ENCODE results near the gene PPP6R1.
A peak's percentile ranks its signal among the peaks of the same experiment; 100 is the strongest.
"Not testable (repeated sequence)": the region's sequence is repeated elsewhere in the genome, so short reads cannot be mapped to it uniquely, and the experiment has no call there.

The PPP6R1 gene

GRCh38 chr19:55224679-55225414, 34.0 kb downstream of the PPP6R1 start:
- not testable (repeated sequence) for DNase-seq (ENCODE audit: low spot score)

DNA sequence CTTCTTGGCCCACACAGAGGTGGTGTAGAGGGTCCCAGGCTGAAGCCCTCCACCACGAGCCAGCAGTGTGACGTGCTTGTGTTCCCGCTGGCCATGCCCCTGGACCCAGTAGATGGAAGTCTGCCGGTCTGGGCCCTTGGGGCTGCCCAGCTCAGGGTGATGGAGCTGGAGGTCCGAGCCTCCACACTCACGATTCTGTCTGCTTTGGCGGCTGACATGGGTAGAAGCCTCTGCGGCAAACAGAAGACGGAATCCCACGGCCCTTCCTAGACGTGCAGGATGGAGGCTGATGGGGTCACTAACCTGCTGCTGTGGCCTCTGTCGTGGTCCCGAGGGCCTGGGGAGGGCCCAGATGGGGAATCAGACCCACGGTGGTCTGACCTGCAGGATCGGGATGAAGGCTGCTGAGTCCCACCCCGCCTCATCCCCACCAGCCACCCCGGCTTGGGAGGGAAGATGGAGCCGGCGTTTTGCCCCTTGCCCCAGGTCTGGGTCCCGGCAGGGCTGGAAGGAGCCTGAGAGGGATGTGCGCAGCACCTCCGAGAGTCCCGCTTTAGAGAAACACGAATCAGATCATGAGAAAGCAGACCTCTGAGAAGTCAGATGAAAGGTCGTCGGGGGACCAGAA, 34.7 kb downstream of the PPP6R1 start:
- no peak for DNase-seq (ENCODE audit: low spot score)

DNA sequence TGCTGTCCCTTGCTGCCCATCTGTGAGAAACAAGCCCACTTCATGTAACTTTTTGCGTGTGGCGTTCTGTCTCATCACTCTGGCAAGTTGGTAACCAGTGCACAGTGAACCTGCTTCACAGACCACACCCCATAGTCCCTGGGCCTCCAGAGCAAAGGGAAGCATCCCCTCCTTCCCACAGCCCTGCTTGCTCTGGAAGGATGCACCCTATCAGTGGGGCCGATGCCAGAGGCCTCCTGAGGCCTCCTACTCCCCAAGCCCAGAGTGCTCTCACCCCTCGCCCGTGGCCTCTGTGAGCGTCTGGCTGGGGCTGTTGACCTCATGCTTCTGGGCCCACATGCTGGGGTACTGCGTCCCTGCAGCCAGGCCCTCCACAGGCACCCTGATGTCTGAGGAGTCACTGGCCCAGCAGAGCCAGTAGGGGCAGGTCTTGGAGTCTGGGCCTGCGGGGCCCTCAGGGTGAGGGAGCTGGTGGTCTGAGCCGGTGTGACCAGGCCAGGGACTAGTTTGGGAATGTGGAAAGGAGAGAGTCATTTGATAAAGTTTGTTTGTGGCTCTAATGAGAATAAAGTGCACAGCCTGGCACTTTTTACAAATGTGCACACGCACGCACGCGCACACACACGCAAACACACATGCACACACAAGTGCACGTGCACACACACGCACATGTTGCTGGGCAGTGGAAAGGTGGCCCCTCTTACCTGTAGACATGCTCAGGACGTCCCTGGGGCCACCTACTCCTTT, 35.4 kb downstream of the PPP6R1 start:
- no peak for DNase-seq (ENCODE audit: low spot score)

DNA sequence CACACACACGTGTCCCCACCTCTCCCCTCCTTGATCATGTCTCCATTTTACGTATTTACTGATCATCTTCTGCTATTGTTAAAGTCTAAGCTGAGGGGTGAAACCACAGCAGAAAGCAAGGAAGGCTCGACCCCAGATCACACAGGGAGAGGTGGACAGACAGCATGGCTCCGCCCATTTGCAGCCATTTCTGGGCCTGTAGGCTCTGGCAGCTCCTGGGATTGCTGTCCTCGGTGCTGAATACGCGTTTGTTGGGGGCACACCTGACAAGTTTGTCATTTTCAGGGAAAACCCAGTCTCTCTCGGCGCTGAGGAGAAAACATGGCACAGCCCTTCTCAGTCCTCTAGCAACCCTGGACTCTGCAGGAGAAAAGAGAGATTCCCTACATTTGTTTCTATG, 38.3 kb downstream of the PPP6R1 start:
- no peak for DNase-seq (ENCODE audit: low spot score)

DNA sequence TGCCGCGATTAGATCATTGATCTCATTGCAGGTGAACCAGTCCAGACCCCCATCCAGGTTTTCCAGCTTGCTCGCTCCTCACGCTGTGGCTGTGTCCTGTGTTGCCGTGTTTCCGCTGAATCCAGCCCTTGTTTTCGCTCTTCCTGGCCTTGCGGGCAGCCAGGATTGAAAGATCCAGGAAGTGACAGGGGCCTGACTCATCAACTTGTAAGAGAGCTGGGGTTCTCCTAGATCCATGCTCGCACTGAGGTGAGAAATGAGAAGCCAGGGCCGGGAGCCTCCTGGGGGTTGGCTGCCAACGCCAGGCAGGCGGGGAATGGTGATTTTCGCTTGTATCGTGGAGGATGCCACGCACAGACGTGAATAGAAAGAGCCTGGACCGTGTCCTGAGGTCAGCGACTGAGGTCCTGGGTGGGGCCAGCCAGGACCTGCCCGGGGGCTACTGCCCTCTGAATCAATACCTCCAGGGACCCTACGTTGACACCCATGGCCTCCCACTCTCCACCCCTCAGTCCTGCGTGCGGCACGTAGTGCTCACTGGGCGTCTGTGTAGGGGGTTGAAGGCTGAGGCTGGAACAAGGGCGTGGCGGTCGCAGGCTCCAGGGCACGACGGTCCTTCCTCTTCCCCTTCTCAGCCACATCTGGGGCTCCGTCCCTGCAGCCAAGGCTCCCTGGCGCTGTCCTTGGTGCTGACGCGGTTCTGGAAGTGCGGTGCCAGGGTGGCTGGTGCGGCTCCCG, 42.2 kb downstream of the PPP6R1 start:
- peak; percentile 98 for DNase-seq (ENCODE audit: low spot score)

DNA sequence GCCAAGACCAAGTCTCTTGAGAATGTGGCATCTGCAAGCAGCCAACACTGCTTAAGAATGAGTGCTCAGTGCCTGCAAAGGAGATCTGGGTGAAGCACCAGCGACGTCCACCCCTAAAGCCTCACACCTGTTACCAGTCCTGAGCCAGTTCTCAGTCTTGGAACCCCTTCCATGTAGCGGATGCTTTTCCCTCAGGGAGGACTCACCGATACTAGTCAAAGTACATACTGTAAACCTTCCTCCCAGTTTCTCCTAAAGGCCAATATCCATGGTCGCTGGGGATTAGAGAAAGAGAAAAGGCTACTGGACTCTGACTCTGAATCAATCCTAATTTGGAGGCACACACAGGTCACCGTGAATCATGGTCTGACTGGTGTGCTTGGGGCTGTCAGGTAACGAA, 45.3 kb downstream of the PPP6R1 start:
- DNase-seq (ENCODE audit: low spot score): no peak

DNA sequence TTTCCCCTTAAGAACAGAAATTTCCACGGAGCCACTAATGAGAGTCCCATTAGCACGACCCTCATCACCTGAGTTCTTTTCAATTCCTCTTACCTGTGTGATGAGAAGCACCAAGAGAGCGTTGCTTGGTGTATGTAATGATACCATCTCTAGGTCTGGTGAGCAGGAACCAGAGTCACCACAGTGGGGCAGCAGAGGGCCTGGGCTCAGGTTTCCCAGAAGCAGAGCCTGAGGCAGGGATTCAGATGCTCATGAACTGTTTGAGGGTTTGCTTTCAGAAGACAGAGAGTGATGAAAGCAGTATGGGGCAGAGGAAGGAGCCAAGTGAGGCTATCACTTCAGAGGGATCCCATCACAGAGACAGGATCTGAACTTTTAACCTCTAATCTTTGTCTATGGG, 46.4 kb downstream of the PPP6R1 start:
- DNase-seq (ENCODE audit: low spot score): peak; percentile 71

GRCh38 chr19:55209693-55210472, 48.9 kb downstream of the PPP6R1 start:
- no peak for DNase-seq (ENCODE audit: low spot score)

- no peak for DNase-seq (ENCODE audit: low spot score)
Observed at GRCh38 chr19:55208880-55209692, 49.7 kb downstream of the PPP6R1 start, which contains the start of gene PTPRH. Gene PTPRH (minus strand): TSS chr19:55209501. CDS start chr19:55209433, 68 bp downstream.

GRCh38 chr19:55206664-55207500, 51.9 kb downstream of the PPP6R1 start:
- DNase-seq (ENCODE audit: low spot score): peak; percentile 33

DNA sequence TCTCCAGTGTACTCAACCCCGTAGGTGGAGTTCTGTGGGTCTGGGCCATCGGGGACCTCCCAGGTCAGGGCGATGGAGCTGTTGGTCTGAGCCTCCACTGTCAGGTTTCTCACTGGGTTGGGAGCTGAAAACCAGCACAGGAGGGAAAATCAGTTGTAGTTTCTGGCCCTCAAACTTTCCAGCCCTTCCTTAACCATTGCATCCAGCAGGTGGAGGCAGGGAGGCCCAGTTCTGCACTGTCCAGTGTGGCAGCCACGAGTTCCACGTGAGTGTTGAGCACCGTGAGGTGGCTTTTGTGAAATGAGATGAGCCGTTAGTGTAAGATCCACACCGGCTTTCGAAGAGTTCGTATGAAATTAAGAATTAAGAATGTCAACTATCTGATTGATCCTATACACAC, 56.6 kb downstream of the PPP6R1 start:
- DNase-seq (ENCODE audit: low spot score): not testable (repeated sequence)

GRCh38 chr19:55199620-55200204, 59.1 kb downstream of the PPP6R1 start:
- DNase-seq (ENCODE audit: low spot score): no peak

- DNase-seq (ENCODE audit: low spot score): no peak
Observed at GRCh38 chr19:55198651-55199050, 60.2 kb downstream of the PPP6R1 start.

GRCh38 chr19:55197528-55197927, 61.3 kb downstream of the PPP6R1 start:
- no peak for DNase-seq (ENCODE audit: low spot score)

GRCh38 chr19:55196803-55197202, 62.0 kb downstream of the PPP6R1 start:
- DNase-seq (ENCODE audit: low spot score): no peak

- no peak for DNase-seq (ENCODE audit: low spot score)
Observed at GRCh38 chr19:55193481-55193880, 65.3 kb downstream of the PPP6R1 start.

DNA sequence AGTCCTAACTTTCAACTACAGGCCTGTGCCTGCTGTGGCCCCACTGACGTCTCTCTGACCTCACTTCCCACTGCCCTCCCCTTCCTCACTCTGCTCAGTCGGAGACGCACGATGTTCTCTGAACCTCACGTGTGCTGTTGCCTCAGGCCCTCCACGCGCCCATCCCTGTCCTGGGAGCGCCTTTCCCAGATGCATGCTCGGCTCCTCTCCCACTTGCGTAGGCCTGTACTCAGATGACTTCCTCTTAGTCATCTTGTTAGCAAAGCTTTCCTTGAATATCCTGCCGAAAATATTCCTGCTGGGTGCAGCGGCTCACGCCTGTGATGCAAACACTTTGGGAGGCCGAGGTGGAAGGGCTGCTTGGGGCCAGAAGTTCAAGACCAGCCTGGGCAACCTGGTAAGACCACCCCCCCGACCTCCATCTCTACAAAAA, 69.4 kb downstream of the PPP6R1 start:
- no peak for DNase-seq (ENCODE audit: low spot score)

DNA sequence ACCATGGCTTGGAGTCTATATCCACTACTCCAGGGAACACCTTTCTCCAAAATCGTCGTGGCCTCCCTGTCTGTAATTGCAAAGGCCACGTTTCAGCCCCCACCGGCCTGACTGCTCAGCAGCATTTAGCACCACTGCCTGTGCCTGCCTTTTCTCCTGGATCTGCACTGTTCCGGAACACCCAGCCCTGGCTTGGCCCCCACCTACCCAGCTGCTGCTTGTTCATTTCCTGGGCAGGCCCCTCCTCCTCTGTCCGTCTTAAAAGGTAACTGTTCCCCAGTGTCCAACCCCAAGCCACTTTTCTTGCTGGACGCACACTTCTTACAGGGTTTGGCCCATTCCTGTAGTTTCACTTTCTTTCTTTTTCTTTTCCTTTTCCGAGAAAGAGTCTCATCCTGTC, 70.2 kb downstream of the PPP6R1 start:
- DNase-seq (ENCODE audit: low spot score): no peak

DNA sequence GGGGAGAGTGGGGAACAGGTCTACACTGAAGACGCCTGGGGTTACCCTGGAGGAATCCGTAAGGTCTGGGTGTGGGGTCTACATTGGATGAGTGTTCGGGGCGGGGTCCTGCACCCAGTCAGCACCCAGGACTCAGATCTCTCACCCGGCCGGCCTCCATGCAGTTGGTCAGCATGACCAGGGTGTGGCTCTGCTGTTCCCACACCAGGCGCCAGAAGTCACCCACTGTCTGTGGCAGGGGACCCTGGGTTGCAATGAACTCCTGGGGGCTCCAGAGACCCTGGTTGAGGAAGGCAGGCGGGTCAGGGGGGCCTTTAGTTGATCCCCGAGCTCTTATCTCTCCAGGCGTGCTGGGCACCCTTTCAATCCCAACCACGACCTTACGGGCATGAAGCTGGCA, 72.7 kb downstream of the PPP6R1 start:
- no peak for DNase-seq (ENCODE audit: low spot score)
